ENCODE data around the gene ENDOG. TPM values are rescaled to one million over a fixed set of nuclear protein-coding genes. Genes with fewer than 3 reads are reported as not detected.
"Not testable (repeated sequence)": the region's sequence is repeated elsewhere in the genome, so short reads cannot be mapped to it uniquely, and the experiment has no call there.

Gene ENDOG
- total RNA-seq, 1 experiment from 2014 or later: 27.2 TPM

DNA sequence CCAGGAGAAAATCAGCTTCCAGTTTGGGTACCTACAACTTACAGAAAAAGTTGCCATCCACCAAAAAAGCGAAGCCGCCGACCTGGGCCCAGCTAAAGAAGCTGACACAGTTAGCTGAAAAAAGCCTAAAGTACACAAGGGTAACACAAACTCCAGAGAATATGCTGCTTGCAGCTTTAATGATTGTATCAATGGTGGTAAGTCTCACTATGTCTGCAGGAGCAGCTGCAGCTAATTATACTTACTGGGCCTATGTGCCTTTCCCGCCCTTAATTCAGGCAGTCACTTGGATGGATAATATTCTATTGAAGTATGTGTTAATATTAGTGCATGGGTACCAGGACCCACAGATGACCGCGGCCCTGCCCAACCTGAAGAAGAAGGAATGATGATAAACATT is 36.2 kb downstream of the ENDOG start:
- not testable (repeated sequence) for DNase-seq (ENCODE audit: extremely low read depth, low read depth)

DNA sequence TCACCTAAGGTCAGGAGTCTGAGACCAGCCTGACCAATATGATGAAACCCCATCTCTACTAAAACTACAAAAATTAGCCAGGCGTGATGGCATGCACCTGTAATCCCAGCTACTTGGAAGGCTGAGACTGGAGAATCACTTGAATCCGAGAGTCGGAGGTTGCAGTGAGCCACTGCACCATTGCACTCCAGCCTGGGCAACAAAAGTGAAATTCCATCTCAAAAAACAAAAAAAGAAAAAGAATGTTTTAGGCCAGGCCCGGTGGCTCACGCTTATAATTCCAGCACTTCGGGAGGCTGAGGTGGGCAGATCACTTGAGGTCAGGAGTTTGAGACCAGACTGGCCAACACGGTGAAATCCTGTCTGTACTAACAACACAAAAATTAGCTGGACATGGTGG is 40.2 kb downstream of the ENDOG start:
- not testable (repeated sequence) for DNase-seq (ENCODE audit: extremely low read depth, low read depth)

DNA sequence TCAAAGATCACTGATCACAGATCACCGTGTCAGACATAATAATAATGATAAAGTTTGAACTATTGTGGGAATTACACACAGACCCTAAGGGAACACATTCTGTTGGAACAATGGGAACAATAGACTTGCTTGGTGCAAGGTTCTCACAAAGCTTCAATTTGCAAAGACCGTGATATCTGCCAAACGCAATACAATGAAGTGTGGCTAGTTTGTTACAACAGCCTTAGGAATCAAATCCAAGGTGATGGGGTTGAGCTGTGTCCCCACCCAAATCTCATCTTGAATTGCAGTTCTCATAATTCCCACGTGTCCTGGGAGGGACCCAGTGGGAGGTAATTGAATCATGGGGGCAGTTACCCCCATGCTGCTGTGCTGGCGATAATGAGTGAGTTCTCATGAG is 42.6 kb downstream of the ENDOG start:
- DNase-seq (ENCODE audit: extremely low read depth, low read depth): no peak

DNA sequence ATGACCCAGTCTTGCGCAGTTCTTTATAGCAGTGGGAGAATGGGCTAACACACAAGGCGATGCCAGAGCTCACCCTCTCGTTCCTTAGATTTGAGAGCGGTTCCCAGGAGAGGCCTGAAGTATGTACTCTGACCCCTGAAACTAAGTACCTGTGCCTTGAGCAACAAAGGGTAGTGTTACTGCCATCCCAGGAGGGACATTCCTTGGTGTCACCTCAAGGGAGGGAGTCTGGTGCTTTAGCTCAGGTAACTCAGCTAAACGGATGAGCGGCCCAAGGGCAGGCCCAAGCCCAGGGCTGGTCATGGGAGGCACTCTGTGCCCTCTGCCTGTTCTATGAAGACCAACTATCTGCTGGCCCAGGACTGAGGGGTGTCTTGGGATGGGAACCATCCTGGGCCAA is 43.2 kb downstream of the ENDOG start:
- DNase-seq (ENCODE audit: extremely low read depth, low read depth): no peak

DNA sequence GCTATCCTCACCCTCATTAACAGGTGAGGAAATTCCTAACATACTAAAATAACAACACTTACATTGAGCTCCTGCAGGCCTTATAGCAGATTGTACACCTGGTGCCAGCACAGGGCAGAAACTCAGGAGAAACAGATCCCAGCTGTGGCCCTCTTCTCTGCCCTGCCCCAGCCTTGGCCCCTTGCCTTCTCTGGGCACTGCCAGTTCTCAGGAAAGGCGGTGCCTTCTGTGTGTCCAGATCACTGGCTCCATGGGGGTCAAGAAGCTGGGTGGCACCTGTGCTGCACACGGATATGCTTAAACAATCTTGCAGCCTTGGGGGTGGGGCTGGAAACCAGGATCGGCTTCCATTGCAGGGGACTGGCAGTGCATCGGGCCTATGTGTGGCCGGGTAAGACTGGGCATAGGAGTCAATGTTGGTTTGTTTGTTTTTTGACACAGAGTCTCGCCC is 44.1 kb downstream of the ENDOG start:
- no peak for DNase-seq (ENCODE audit: extremely low read depth, low read depth)

DNA sequence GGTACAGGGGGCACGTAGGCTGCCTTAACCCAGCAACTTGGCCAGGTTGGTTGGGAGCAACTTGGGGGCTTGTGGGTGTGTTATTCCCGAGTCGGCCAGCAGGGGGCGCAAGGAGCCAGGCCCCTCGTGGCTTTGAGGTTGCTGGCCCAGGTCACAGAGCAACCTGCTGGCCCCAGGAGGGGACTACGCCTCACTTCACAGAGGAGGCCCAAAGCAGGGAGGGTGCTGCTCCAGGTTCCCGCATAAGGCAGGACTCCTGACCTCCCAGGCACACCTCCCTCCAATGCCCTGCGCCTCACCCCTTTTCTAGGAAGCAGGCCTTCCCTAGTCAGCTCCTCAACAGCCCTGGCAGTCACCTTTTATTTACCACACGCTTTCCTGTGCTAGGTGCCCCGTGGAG is 45.3 kb downstream of the ENDOG start:
- peak; percentile 55 for DNase-seq (ENCODE audit: extremely low read depth, low read depth)

DNA sequence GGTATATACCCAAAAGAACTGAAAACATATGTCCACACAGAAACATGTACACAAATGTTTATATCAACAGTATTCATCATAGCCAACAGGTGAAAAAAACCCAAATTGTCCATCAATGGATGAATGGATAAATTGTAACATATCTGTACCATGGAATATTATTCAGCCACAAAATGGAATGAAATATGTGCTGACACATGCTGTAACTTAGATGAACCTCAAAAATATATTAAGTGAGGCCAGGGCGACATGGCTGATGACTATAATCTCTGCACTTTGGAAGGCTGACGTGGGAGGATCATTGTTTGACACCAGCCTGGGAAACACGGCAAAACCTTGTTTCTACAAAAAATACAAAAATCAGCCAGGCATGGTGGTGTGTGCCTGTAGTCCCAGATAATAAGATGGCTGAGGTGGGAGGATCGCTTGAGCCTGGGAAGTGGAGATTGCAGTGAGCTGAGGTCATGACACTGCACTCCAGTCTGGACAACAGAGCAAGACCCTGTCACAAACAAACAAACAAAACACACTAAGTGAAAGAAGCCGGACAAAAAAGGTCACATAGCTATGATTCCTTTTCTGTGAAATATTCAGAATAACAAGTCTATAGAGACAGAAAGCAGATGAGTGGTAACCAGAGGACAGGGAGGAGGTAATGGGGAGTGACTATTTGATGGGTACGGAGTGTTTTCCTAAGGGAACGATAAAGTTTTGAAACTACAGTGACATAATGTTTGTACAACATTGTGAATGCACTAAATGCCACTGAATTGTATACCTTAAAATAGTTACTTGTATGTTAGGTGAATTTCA is 52.0 kb downstream of the ENDOG start:
- no peak for DNase-seq (ENCODE audit: extremely low read depth, low read depth)

DNA sequence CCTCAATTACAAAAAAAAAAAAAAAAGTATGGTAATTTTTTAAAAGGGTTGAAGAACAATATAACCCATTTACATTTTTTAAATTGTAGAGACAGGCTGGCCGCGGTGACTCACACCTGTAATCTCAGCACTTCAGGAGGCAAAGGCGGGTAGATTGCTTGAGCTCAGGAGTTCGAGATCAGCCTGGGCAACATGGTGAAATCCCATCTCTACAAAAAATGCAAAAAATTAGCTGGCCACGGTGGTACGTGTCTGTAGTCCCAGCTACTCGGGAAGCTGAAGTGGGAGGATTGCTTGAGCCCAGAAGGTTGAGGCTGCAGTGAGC is 52.6 kb downstream of the ENDOG start:
- not testable (repeated sequence) for DNase-seq (ENCODE audit: extremely low read depth, low read depth)

Other genes starting within 250 kb of the ENDOG start
- gene DYNC2I2, start 161.7 kb upstream of the ENDOG start, total RNA-seq (2014; rRNA removed; shearing (Covaris generic)): 77.5 and 97.9 TPM in 2 replicates
- 863 and 882 TPM in 2 replicates for gene SET, start 129.3 kb upstream of the ENDOG start, total RNA-seq (2014; rRNA removed; shearing (Covaris generic))
- gene PKN3, start 116.0 kb upstream of the ENDOG start, total RNA-seq (2014; rRNA removed; shearing (Covaris generic)): 5.9 and 7.4 TPM in 2 replicates
- 17.9 and 22.4 TPM in 2 replicates for gene ZDHHC12, start 94.4 kb upstream of the ENDOG start, total RNA-seq (2014; rRNA removed; shearing (Covaris generic))
- 12.5 and 12.6 TPM in 2 replicates for gene ZER1, start 46.6 kb upstream of the ENDOG start, total RNA-seq (2014; rRNA removed; shearing (Covaris generic))
- 12.9 and 13.5 TPM in 2 replicates for gene TBC1D13, start 31.2 kb upstream of the ENDOG start, total RNA-seq (2014; rRNA removed; shearing (Covaris generic))
- gene SPOUT1, start 11.3 kb downstream of the ENDOG start, total RNA-seq (2014; rRNA removed; shearing (Covaris generic)): 21.1 and 22.1 TPM in 2 replicates
- gene KYAT1, start 63.5 kb downstream of the ENDOG start, total RNA-seq (2014; rRNA removed; shearing (Covaris generic)): 11.7 and 11.8 TPM in 2 replicates
- 21.7 and 22.2 TPM in 2 replicates for gene LRRC8A, start 63.6 kb downstream of the ENDOG start, total RNA-seq (2014; rRNA removed; shearing (Covaris generic))
- gene PHYHD1, start 102.5 kb downstream of the ENDOG start, total RNA-seq (2014; rRNA removed; shearing (Covaris generic)): not detected in 2 replicates
- 18.3 and 20.6 TPM in 2 replicates for gene DOLK, start 129.1 kb downstream of the ENDOG start, total RNA-seq (2014; rRNA removed; shearing (Covaris generic))
- gene NUP188, start 129.2 kb downstream of the ENDOG start, total RNA-seq (2014; rRNA removed; shearing (Covaris generic)): 42.5 and 47.7 TPM in 2 replicates
- 26.9 and 28.9 TPM in 2 replicates for gene SH3GLB2, start 209.8 kb downstream of the ENDOG start, total RNA-seq (2014; rRNA removed; shearing (Covaris generic))
- 10.2 and 15.6 TPM in 2 replicates for gene MIGA2, start 218.1 kb downstream of the ENDOG start, total RNA-seq (2014; rRNA removed; shearing (Covaris generic))

Measured in NCI-H460 (cell line).